RCC 7860 (cell line): Measurements from ENCODE around the gene PTGR3.
A peak's percentile ranks its signal among the peaks of the same experiment; 100 is the strongest.

Source experiments
- DNase-seq: peaks from one replicate; pipeline ENCODE4 v3.0.0-alpha.2; 2015; ENCODE audit warnings: low spot score
- FAIRE-seq: peaks from 2 replicates; lab custom pipeline; 2012; peaks lifted over from hg19 to GRCh38; lab: Jason Lieb, UNC

Gene PTGR3

DNA sequence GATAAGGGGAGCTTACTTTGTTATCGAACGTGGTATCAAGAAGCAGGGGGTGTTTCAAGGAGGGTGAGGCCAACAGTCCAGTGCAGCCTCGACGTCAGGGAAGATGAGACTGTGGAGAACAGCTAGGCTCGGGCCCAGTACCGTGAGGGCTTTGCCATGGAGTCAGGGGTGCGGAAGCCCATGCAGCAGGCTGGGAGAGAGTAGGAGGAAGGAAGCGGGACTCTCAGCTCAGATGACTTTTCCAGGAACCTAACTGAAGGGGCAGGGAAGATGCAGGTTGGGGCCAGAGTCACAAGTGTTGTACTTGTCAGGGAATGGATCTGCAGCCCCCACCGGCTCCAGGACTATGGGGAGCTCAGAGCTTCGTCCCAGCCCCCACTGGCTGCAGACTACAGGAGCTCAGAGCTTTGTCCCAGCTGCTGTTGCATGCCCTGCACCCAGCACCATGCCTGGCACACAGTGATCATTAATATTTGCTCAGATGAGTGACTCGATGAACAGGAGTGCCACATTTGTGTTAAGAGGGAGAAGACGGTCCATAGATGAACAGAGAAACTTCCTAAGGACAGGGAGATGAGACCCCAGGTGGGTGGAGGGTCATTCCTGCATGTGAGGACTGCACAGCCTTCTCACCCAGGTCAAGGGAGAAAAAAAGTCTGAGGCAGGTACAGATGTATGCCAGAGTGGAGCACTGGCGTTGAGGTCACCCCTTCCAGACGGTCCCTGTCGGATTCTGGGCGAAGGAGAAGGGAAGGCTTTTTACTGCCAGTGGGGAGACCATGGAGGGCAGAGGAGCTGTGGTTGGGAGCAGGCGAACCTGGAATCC, 36.4 kb downstream of the PTGR3 start:
- FAIRE-seq: no peak
- DNase-seq: no peak

DNA sequence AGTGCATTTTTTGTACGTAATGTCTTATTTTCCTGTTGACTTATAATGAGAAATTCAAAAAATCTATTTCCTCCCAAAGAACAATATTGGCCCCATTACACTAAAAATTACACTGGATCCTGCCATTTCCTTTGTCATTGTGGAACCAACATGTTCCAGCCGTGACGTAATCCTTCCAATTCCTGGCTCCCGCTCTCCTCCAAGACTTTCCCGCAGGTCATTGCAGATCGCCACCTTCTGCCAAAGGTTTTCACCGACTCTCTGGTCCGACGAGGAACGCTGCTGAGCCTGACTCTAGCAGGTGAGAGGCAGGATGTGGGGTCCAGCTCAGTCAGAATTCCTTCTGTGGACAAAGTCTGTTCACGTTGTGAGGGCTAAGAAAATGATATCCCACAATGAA, 38.0 kb downstream of the PTGR3 start:
- DNase-seq: no peak
- FAIRE-seq: no peak

DNA sequence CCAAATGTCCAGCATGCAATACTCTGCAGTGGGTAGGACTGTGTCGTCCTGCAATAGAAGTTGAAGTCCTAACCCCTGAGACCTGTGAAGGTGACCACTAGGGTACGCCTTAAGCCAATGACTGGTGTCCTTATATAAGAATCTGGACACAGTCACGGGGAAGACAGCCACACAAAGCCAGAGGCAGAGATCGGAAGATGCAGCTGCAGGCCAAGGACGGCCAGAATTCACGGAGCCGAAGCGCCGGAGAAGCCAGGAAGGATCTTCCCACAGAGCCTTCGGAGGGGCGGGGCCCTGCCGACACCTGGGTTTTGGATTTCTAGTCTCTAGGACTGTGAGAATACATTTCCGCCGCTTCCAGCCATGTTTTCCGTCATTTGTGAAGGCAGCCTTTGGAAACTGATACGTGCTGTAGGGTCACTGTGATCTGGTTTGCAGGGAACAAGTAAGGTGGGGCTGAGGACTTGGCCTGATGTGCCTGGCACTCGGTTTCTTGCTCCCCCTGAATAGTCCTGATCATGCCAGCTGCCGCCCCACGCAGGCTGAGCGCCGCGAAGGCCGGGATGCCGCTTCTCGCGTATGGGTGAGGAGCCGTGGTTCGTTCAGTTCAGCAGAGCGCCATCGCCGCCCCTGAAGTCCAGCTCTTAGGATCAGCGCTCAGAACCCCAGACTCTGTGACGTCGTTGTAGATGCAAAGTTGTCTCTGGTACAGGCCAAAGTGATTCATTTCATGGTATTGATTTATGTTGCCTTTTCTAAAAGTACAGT, 38.7 kb downstream of the PTGR3 start:
- DNase-seq (no peak), FAIRE-seq (no peak)

DNA sequence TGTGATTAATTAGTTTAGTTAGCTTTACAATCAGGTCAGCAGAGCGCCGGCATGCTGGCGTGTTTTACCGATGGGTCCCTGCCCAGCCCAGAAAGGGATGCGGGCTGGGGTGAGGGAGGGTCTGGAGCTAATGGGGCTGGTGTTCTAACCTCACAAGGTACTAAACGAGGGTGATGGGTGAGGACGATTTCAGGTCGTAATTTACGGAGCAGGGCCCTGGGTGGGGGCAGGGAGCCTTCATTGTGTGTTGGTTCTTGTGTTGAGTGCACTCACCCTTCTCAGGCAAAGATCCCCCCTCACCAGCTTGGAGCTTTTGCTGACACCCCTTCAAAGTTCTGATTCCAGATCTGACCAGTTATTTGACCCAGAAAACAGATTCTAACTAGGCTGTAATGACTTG, 39.5 kb downstream of the PTGR3 start:
- DNase-seq: no peak
- no peak for FAIRE-seq

DNA sequence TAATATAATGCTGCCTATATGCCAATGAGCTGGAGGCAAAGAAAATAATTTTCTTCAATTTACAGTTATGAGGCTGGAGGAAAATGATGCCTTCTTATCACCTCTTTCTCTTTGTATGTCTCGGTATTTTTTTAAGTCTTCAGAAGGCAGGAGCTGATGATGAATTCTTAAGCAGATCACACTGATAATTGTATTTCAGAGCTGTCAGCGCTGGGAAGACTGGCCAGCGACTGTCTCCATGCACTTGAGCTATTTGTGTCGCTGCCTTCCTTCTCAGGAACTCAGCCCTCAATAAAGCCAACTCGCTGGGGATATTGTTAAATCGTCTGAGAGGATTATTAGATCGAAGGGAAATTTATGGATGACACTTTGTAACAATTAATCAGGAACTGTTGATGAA, 40.3 kb downstream of the PTGR3 start:
- FAIRE-seq (no peak), DNase-seq (no peak)

DNA sequence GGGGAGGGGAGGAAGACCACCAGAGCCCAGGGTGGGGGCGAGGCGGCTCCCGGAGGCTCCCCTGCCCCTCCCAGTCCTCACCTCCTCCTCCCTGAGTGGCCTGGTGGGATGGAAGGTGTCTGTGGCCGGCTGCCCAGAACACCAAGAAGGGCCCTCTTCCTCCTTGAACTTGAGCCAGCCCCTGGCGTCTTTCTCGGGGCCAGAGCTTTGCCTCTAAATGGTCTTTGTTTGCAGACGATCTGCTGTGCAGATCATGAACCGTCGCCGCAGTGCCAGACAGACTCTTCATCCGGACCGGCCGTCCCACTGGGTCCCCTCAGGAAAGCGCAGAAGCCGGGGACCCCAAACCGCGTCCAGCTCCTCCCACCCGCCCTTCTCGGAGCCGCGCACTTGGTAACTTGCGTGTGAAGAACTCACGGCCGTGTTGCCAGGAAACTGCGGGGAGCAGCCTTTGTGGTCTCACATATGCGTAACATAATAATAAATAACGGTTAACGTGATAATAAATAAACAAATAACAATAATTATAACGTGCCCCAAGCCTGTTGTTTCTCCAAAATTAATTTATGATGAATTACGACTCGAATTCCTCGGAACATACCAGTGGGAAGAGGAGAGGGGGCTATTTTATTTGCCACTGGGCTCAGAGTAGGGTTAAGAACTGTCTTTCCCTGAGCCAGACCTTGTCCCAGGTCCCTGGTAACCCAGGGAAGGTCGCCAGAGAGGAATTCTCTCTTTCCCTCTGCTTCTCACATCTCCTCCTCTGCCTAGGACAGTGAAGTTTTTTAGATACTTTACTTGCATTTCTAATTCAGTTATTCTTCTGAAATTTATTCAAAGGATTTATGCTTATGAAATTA, 41.0 kb downstream of the PTGR3 start:
- FAIRE-seq (no peak), DNase-seq (no peak)

DNA sequence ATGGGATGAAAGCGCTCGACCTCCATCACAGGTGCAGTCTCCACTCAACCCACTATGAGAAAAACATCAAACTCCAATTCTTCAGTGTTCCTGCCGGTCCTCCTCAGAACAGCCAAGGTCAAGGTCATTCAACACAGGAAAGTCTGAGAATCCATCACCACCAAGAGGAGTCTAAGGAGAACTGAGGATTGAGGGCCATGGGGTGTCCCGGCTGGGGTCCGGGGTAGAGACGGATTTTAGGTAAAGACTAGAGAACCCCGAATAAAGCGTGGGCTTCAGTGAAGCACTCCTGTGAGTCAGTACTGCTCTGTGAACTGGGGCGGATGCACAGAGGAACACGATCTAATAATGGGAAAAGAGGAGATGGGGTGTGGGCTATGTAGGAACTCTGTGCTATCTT, 41.8 kb downstream of the PTGR3 start:
- no peak for DNase-seq
- no peak for FAIRE-seq

DNA sequence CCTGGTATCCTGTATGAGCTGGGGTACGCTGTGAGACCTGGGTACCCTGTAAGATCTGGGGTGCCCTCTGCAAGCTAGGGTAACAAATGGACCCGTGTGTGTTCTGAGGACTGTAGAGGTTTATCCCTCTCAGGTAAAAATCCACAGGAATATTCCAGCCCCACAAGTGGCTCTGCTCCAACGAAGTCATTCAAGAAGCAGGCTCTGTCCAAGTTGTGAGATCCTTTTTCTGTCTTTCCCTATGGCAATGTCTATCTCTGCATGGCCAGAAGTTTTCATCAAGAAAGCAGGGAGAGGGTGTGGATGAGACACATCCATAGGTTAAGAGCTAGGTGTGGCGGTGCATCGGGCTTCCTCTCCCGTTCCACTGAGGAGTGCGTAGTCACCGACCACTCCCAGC, 43.0 kb downstream of the PTGR3 start:
- DNase-seq (no peak), FAIRE-seq (no peak)

DNA sequence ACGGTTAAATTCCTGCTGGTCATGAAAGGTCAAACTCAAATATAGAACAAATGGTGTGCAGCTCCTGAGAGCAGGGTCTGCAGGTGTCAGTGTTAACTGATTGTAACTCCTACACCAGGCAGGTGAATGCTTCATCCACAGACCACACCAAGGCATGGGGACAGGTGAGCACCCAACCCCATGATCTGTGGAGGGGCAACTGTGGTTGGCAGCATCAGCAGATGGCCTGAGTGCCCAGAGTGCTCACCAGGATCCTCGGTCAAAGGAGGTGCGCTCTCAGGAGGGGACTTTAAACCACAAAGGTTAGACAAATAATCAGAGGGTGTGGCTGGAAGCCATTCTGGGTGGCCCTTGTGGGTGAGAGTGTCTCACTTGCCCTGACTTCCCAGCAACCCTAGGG, 44.5 kb downstream of the PTGR3 start:
- DNase-seq: no peak
- FAIRE-seq: no peak

DNA sequence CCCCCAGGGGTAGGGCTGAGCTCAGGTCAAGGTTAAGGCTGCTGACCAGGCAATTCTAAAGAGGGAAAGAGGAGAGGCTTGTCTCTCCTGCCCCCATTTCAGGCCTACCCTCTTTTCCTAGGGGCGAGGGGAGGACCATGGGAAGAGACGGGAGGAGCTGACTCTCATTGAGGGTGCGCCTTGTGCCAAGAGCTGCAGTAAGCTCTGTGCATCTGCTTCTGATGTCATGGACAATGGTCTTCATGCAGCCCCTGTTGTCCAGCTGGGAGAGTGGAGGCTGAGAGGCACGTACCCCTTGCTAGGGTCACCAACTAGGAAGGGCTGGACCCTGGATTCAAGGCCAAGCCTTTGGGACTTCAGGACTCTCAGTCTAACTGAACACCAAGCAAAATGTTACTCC, 45.2 kb downstream of the PTGR3 start:
- no peak for DNase-seq
- no peak for FAIRE-seq

DNA sequence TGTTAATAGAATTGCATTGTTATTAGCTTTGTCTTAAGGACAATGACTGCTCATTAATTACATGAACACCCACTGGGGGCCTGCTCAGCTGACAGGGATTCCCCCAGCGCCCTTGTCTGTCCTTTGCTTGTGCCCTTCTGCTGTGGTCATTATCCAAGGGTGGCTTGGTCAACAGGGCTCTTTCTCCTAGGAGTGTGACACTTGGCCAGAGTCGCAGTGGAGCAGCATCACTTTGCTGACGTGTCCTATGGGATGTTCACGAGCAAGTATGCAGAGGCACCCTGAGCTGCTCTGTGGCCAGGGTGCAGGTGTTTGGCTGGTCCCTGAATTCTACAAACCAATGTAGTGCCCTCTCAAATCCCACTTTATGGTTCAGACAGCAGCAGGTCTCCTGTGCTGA, 46.0 kb downstream of the PTGR3 start:
- FAIRE-seq (no peak), DNase-seq (no peak)

DNA sequence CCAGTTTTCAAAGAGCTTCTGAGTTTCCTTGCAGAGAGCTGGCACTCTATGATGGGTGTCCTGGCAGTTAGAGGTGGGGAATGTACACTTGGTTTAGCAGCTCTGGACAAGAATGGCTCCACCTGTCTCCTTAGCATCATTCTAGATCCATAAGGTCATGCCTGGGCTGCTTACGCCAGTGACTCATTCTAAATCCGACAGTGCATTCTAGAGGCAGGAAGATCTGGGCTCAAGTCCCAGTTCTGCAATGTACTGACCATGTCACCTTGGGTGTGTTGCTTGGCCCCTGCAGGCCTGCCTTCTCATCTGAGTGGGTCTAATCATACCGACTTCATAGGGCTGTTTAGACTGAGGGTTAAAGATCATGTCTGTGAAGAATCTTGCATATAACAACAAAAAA, 46.5 kb downstream of the PTGR3 start:
- FAIRE-seq (no peak), DNase-seq (peak; percentile 14)

DNA sequence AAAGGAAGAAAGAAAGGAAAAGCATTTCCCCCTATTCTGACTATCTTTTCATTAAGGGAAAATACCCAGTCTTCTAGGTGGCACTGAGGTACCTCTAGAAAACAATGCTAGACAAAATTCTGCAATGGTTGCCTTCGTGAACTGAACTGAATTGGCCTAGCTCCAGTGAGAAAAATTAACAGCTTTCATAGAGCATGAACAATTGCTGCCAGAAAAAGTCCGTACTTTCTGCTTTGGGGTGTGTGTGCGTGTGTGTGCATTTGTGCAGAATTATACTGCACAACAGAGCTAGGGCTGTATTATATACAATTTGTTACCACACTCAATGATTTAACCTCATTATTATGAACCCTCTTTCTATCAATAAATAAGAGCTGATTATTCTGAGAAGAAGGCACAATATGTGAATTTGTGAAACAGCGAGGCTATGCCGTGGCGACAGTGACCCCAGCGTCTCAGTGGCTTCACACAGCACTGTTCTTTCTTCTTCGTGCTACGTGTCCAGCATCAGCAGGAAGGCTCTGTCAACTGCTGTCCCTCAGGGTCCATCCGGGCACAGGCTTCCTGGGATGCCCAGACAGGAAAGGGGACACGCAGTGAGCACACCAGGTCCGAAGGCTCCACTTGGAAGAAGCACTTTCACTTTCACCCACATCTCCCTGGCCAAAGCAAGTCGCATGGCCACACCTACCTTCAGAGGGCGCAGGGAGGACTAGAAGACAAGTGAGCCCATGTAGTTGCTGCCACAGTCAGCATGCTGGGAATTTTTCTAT, 47.5 kb downstream of the PTGR3 start:
- no peak for FAIRE-seq
- peak; percentile 42 for DNase-seq

DNA sequence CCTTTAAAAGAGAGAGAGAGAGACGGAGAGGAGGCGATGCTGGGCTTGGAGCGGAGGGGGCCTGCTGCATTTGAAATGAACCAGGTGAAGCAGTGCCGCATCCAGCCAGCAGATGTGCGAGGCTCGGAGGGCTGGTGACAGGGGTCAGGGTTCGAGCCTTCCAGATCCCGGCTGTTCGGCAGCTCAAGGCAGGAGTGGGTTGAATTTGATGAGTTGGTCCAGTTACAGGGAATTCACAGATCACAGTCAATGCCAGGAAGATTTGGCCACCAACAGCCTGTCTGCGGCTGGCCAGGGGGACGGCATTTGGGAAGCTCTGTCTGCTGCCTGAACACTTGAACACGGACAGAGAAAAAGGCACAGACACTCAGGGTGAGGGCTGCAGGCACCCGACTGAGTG, 48.6 kb downstream of the PTGR3 start:
- DNase-seq (no peak), FAIRE-seq (no peak)

DNA sequence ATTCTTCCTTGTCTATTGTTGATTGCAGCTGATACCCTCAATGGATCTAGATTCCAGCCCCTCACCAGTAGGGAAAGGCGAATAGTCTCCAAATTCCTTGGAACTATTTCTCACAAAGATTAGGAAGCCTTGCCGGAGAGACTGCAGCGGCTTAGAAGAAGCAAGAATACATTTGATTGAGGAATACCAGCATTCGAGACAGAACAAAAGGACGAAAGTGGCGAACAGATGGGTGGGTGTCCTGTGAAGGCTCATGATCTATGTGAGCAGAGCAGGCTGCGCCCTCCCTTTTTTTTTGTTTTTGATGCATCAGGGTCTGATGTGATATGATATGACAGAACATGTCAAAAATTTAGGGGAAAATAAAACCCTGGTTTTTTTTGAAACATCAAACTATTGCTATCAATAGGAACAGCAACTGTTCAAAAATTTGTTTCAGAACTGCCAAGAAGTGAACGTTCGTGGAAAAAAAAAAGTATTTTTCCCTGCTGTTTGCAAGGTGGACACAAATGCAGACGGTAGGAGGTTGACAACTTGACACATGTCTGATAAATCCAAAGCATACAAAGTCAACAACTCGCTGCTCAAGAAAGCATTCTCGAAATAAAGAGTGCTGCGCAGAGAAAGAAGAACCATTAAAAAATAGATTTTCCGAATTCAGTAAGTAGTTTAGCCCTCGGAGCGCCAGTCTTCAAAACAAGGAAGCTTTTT, 49.1 kb downstream of the PTGR3 start:
- no peak for FAIRE-seq
- no peak for DNase-seq

DNA sequence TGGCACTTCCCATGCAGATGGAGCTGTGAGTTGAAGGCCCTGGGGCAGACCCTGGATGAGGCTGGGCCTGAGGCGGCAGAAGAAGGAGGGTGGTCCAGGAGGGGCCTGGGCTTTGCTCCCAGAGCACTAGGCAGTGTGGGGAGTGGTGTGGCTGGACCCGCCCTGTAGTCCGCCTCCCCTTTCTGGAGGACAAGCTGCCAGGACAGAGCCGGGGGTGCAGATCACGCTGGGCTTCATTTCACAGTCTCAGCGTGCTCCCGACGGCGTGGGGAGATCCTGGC, 49.8 kb downstream of the PTGR3 start:
- DNase-seq: no peak
- FAIRE-seq: no peak
